HUES64 (cell line): ENCODE results near the gene ENHO.

Source experiments
- H3K27ac ChIP-seq: 2 replicates; pipeline ENCODE4 v1.7.0; 2013; ENCODE audit warnings: low read depth, low read length, inconsistent platforms
- H3K27me3 ChIP-seq: 2 replicates; pipeline ENCODE4 v1.6.1; 2013; ENCODE audit warnings: mild to moderate bottlenecking, low read length; ENCODE audit not compliant: insufficient read depth
- H3K36me3 ChIP-seq: 2 replicates; pipeline ENCODE4 v1.6.1; 2013; ENCODE audit warnings: mild to moderate bottlenecking, low read length; ENCODE audit not compliant: insufficient read depth
- H3K4me1 ChIP-seq: 2 replicates; pipeline ENCODE4 v1.6.1; 2013; ENCODE audit warnings: mild to moderate bottlenecking, low read length, moderate library complexity; ENCODE audit not compliant: insufficient read depth
- H3K4me3 ChIP-seq: 2 replicates; pipeline ENCODE4 v1.5.1; 2013; ENCODE audit warnings: mild to moderate bottlenecking, low read length, moderate library complexity
- H3K9ac ChIP-seq: 2 replicates; pipeline ENCODE4 v1.6.1; 2013; ENCODE audit warnings: mild to moderate bottlenecking, low read depth, low read length
- H3K9me3 ChIP-seq: 2 replicates; pipeline ENCODE4 v1.6.1; 2013; ENCODE audit warnings: low read depth, low read length; ENCODE audit not compliant: insufficient read depth
- WGBS: fragments of 150-250, 120-280 bp; methylation state at CpG from one replicate; pipeline ENCODE4 v1.1.7; 2013; ENCODE audit warnings: missing lambda C conversion rate; 5-methylcytosine and 5-hydroxymethylcytosine counted together

Gene ENHO

GRCh38 chr9:34503406-34503805 lies 19.4 kb downstream of the ENHO start:
- Histone ChIP-seq H3K27ac (no peak overlapping the region), H3K9ac (no peak overlapping the region), H3K36me3 (no peaks in the 10 kb centered on the region), H3K27me3 (no peaks in the 10 kb centered on the region), H3K4me3 (no peak overlapping the region), H3K4me1 (0 out of 2 replicates have a peak, but pooled peaks cover 4% of the 10 kb centered on the region), H3K9me3 (no peaks in the 10 kb centered on the region)

- H3K4me1 ChIP-seq, result 0 out of 2 replicates have a peak, but pooled peaks cover 4% of the 10 kb centered on the region
- no peak overlapping the region for H3K27ac ChIP-seq
- 75% methylated on average over 6 of the region's 6 CpGs for WGBS
- no peaks in the 10 kb centered on the region for H3K36me3 ChIP-seq
- no peaks in the 10 kb centered on the region for H3K27me3 ChIP-seq
- no peak overlapping the region for H3K9ac ChIP-seq
- H3K4me3 ChIP-seq, result no peak overlapping the region
- H3K9me3 ChIP-seq, result no peaks in the 10 kb centered on the region
Observed at GRCh38 chr9:34502891-34503290, 19.9 kb downstream of the ENHO start.

GRCh38 chr9:34502471-34502870 lies 20.3 kb downstream of the ENHO start:
- Histone ChIP-seq H3K36me3 (no peaks in the 10 kb centered on the region), H3K4me1 (0 out of 2 replicates have a peak, but pooled peaks cover 4% of the 10 kb centered on the region), H3K9ac (no peak overlapping the region), H3K9me3 (no peaks in the 10 kb centered on the region), H3K27me3 (no peaks in the 10 kb centered on the region), H3K4me3 (no peak overlapping the region), H3K27ac (no peak overlapping the region)
- WGBS, result 79% methylated on average over 10 of the region's 10 CpGs

GRCh38 chr9:34501889-34502425 lies 20.8 kb downstream of the ENHO start:
- Histone ChIP-seq H3K4me3 (no peak overlapping the region), H3K27ac (no peak overlapping the region), H3K36me3 (no peaks in the 10 kb centered on the region), H3K9me3 (no peaks in the 10 kb centered on the region), H3K27me3 (no peaks in the 10 kb centered on the region), H3K9ac (no peak overlapping the region), H3K4me1 (0 out of 2 replicates have a peak, but pooled peaks cover 4% of the 10 kb centered on the region)
- 55% methylated on average over 5 of the region's 5 CpGs for WGBS

GRCh38 chr9:34501372-34501771 lies 21.4 kb downstream of the ENHO start:
- Histone ChIP-seq H3K27me3 (no peaks in the 10 kb centered on the region), H3K9ac (no peak overlapping the region), H3K4me1 (0 out of 2 replicates have a peak, but pooled peaks cover 4% of the 10 kb centered on the region), H3K4me3 (no peak overlapping the region), H3K36me3 (no peaks in the 10 kb centered on the region), H3K27ac (no peak overlapping the region), H3K9me3 (no peaks in the 10 kb centered on the region)
- 90% methylated on average over 2 of the region's 2 CpGs for WGBS

- WGBS, result 8% methylated on average over 6 of the region's 6 CpGs
- no peak overlapping the region for H3K4me3 ChIP-seq
- H3K9me3 ChIP-seq, result no peaks in the 10 kb centered on the region
- H3K27ac ChIP-seq, result no peak overlapping the region
- H3K4me1 ChIP-seq, result 0 out of 2 replicates have a peak, but pooled peaks cover 4% of the 10 kb centered on the region
- H3K36me3 ChIP-seq, result no peaks in the 10 kb centered on the region
- no peak overlapping the region for H3K9ac ChIP-seq
- no peaks in the 10 kb centered on the region for H3K27me3 ChIP-seq
Observed at GRCh38 chr9:34500623-34501267, 22.0 kb downstream of the ENHO start.

GRCh38 chr9:34499076-34499475 lies 23.7 kb downstream of the ENHO start:
- Histone ChIP-seq H3K36me3 (no peaks in the 10 kb centered on the region), H3K4me1 (0 out of 2 replicates have a peak, but pooled peaks cover 4% of the 10 kb centered on the region), H3K9ac (no peak overlapping the region), H3K27me3 (no peaks in the 10 kb centered on the region), H3K4me3 (no peak overlapping the region), H3K9me3 (no peaks in the 10 kb centered on the region), H3K27ac (no peak overlapping the region)
- WGBS, result 84% methylated on average over 2 of the region's 2 CpGs

- H3K4me3 ChIP-seq, result no peak overlapping the region
- no peaks in the 10 kb centered on the region for H3K27me3 ChIP-seq
- H3K27ac ChIP-seq, result no peak overlapping the region
- H3K9ac ChIP-seq, result no peak overlapping the region
- 0 out of 2 replicates have a peak, but pooled peaks cover 4% of the 10 kb centered on the region for H3K4me1 ChIP-seq
- no peaks in the 10 kb centered on the region for H3K9me3 ChIP-seq
- 43% methylated on average over 3 of the region's 3 CpGs for WGBS
- H3K36me3 ChIP-seq, result no peaks in the 10 kb centered on the region
Observed at GRCh38 chr9:34498553-34498952, 24.2 kb downstream of the ENHO start.

GRCh38 chr9:34496149-34496712 lies 26.6 kb downstream of the ENHO start:
- no peak overlapping the region for H3K9ac ChIP-seq

GRCh38 chr9:34493972-34494535 lies 28.7 kb downstream of the ENHO start:
- no peak overlapping the region for H3K27ac ChIP-seq
- no peaks in the 10 kb centered on the region for H3K4me1 ChIP-seq
- H3K4me3 ChIP-seq, result no peak overlapping the region
- H3K36me3 ChIP-seq, result no peaks in the 10 kb centered on the region
- WGBS, result 44% methylated on average over 8 of the region's 8 CpGs
- no peaks in the 10 kb centered on the region for H3K27me3 ChIP-seq
- no peak overlapping the region for H3K9ac ChIP-seq
- H3K9me3 ChIP-seq, result no peaks in the 10 kb centered on the region

More at GRCh38 chr9:34496149-34496712, 26.6 kb downstream of the ENHO start:
- 80% methylated on average over 6 of the region's 6 CpGs for WGBS
- no peaks in the 10 kb centered on the region for H3K27me3 ChIP-seq
- H3K27ac ChIP-seq, result no peak overlapping the region
- H3K36me3 ChIP-seq, result no peaks in the 10 kb centered on the region
- no peaks in the 10 kb centered on the region for H3K9me3 ChIP-seq
- no peak overlapping the region for H3K4me3 ChIP-seq
- no peaks in the 10 kb centered on the region for H3K4me1 ChIP-seq

GRCh38 chr9:34492051-34492450 lies 30.7 kb downstream of the ENHO start:
- 0% methylated on average over 1 of the region's 2 CpGs for WGBS
- Histone ChIP-seq H3K9ac (no peak overlapping the region), H3K27ac (no peak overlapping the region), H3K9me3 (no peaks in the 10 kb centered on the region), H3K4me3 (no peak overlapping the region), H3K4me1 (no peaks in the 10 kb centered on the region), H3K36me3 (no peaks in the 10 kb centered on the region), H3K27me3 (no peaks in the 10 kb centered on the region; the same call in 1 of the 2 replicates)
